ENCODE results near the gene ANTXR1. TPM values are rescaled to one million over a fixed set of nuclear protein-coding genes. Genes with fewer than 3 reads are reported as not detected.

Gene ANTXR1
- total and polyA plus RNA-seq, 2 donors = 4.4 to 7.3 TPM

- DNase-seq (ENCODE audit: low read depth in 6 of 9, low spot score in 9 of 9) = peak in 7 of 9 donors; percentile 13 to 62 (median 33)
- peak overlapping the region in 1 of 2 donors; percentile 69 for H3K27ac ChIP-seq (ENCODE audit: low read depth in 1 of 2, low read length in 1 of 2)
- 52% methylated on average over 20 of the region's 20 CpGs for WGBS
- no peaks in the 10 kb centered on the region for H3K36me3 ChIP-seq (ENCODE audit: control insufficient read depth in 2 of 2, insufficient read depth in 2 of 2, low read length in 1 of 2)
- H3K4me1 ChIP-seq (ENCODE audit: control insufficient read depth in 2 of 2, insufficient read depth in 2 of 2, low read length in 2 of 2) = peaks cover 0 to 10% of the 10 kb centered on the region in 2 donors
- H3K27me3 ChIP-seq (ENCODE audit: control insufficient read depth in 2 of 2, insufficient read depth in 1 of 2, low read length in 1 of 2) = no peaks in the 10 kb centered on the region
- no peak overlapping the region for H3K4me3 ChIP-seq (ENCODE audit: low read length in 2 of 2)
- no peaks in the 10 kb centered on the region for H3K9me3 ChIP-seq (ENCODE audit: control insufficient read depth in 2 of 2, insufficient read depth in 1 of 2, low read length in 1 of 2)
Observed at GRCh38 chr2:69177785-69178636, 165.0 kb downstream of the ANTXR1 start.

GRCh38 chr2:69178756-69179155, 165.8 kb downstream of the ANTXR1 start:
- Histone ChIP-seq H3K27ac (ENCODE audit: low read depth in 1 of 2, low read length in 1 of 2) (no peak overlapping the region), H3K9me3 (ENCODE audit: control insufficient read depth in 2 of 2, insufficient read depth in 1 of 2, low read length in 1 of 2) (no peaks in the 10 kb centered on the region), H3K27me3 (ENCODE audit: control insufficient read depth in 2 of 2, insufficient read depth in 1 of 2, low read length in 1 of 2) (no peaks in the 10 kb centered on the region), H3K4me3 (ENCODE audit: low read length in 2 of 2) (no peak overlapping the region), H3K4me1 (ENCODE audit: control insufficient read depth in 2 of 2, insufficient read depth in 2 of 2, low read length in 2 of 2) (peaks cover 0 to 10% of the 10 kb centered on the region in 2 donors), H3K36me3 (ENCODE audit: control insufficient read depth in 2 of 2, insufficient read depth in 2 of 2, low read length in 1 of 2) (no peaks in the 10 kb centered on the region)
- no peak for DNase-seq (ENCODE audit: low read depth in 6 of 9, low spot score in 9 of 9)
- 90% methylated on average over 3 of the region's 3 CpGs for WGBS

- Histone ChIP-seq H3K36me3 (ENCODE audit: control insufficient read depth in 2 of 2, insufficient read depth in 2 of 2, low read length in 1 of 2) (no peaks in the 10 kb centered on the region), H3K27ac (ENCODE audit: low read depth in 1 of 2, low read length in 1 of 2) (no peak overlapping the region), H3K27me3 (ENCODE audit: control insufficient read depth in 2 of 2, insufficient read depth in 1 of 2, low read length in 1 of 2) (no peaks in the 10 kb centered on the region), H3K9me3 (ENCODE audit: control insufficient read depth in 2 of 2, insufficient read depth in 1 of 2, low read length in 1 of 2) (no peaks in the 10 kb centered on the region), H3K4me1 (ENCODE audit: control insufficient read depth in 2 of 2, insufficient read depth in 2 of 2, low read length in 2 of 2) (peaks cover 0 to 14% of the 10 kb centered on the region in 2 donors), H3K4me3 (ENCODE audit: low read length in 2 of 2) (no peak overlapping the region)
- WGBS = 96% methylated on average over 1 of the region's 1 CpG
- DNase-seq (ENCODE audit: low read depth in 6 of 9, low spot score in 9 of 9) = no peak
Observed at GRCh38 chr2:69180227-69180626, 167.2 kb downstream of the ANTXR1 start.

- Histone ChIP-seq H3K27ac (ENCODE audit: low read depth in 1 of 2, low read length in 1 of 2) (no peak overlapping the region), H3K36me3 (ENCODE audit: control insufficient read depth in 2 of 2, insufficient read depth in 2 of 2, low read length in 1 of 2) (no peaks in the 10 kb centered on the region), H3K4me1 (ENCODE audit: control insufficient read depth in 2 of 2, insufficient read depth in 2 of 2, low read length in 2 of 2) (peaks cover 0 to 14% of the 10 kb centered on the region in 2 donors), H3K27me3 (ENCODE audit: control insufficient read depth in 2 of 2, insufficient read depth in 1 of 2, low read length in 1 of 2) (no peaks in the 10 kb centered on the region), H3K9me3 (ENCODE audit: control insufficient read depth in 2 of 2, insufficient read depth in 1 of 2, low read length in 1 of 2) (no peaks in the 10 kb centered on the region), H3K4me3 (ENCODE audit: low read length in 2 of 2) (no peak overlapping the region)
- no peak for DNase-seq (ENCODE audit: low read depth in 6 of 9, low spot score in 9 of 9)
- 98% methylated on average over 1 of the region's 1 CpG for WGBS
Observed at GRCh38 chr2:69180974-69181373, 168.0 kb downstream of the ANTXR1 start.

GRCh38 chr2:69181806-69182427, 168.9 kb downstream of the ANTXR1 start:
- no peak for DNase-seq (ENCODE audit: low read depth in 6 of 9, low spot score in 9 of 9)
- no peak overlapping the region for H3K4me3 ChIP-seq (ENCODE audit: low read length in 2 of 2)
- WGBS = 98% methylated on average over 13 of the region's 13 CpGs
- H3K27me3 ChIP-seq (ENCODE audit: control insufficient read depth in 2 of 2, insufficient read depth in 1 of 2, low read length in 1 of 2) = no peaks in the 10 kb centered on the region
- H3K36me3 ChIP-seq (ENCODE audit: control insufficient read depth in 2 of 2, insufficient read depth in 2 of 2, low read length in 1 of 2) = no peaks in the 10 kb centered on the region
- H3K4me1 ChIP-seq (ENCODE audit: control insufficient read depth in 2 of 2, insufficient read depth in 2 of 2, low read length in 2 of 2) = peaks cover 0 to 14% of the 10 kb centered on the region in 2 donors
- H3K9me3 ChIP-seq (ENCODE audit: control insufficient read depth in 2 of 2, insufficient read depth in 1 of 2, low read length in 1 of 2) = no peaks in the 10 kb centered on the region
- no peak overlapping the region for H3K27ac ChIP-seq (ENCODE audit: low read depth in 1 of 2, low read length in 1 of 2)

GRCh38 chr2:69183659-69184058, 170.7 kb downstream of the ANTXR1 start:
- Histone ChIP-seq H3K4me3 (ENCODE audit: low read length in 2 of 2) (no peak overlapping the region), H3K27ac (ENCODE audit: low read depth in 1 of 2, low read length in 1 of 2) (peak overlapping the region in 1 of 2 donors; percentile 45), H3K4me1 (ENCODE audit: control insufficient read depth in 2 of 2, insufficient read depth in 2 of 2, low read length in 2 of 2) (peaks cover 0 to 3% of the 10 kb centered on the region in 2 donors), H3K9me3 (ENCODE audit: control insufficient read depth in 2 of 2, insufficient read depth in 1 of 2, low read length in 1 of 2) (no peaks in the 10 kb centered on the region), H3K27me3 (ENCODE audit: control insufficient read depth in 2 of 2, insufficient read depth in 1 of 2, low read length in 1 of 2) (no peaks in the 10 kb centered on the region), H3K36me3 (ENCODE audit: control insufficient read depth in 2 of 2, insufficient read depth in 2 of 2, low read length in 1 of 2) (no peaks in the 10 kb centered on the region)
- WGBS = 96% methylated on average over 2 of the region's 2 CpGs
- no peak for DNase-seq (ENCODE audit: low read depth in 6 of 9, low spot score in 9 of 9)

- H3K27ac ChIP-seq (ENCODE audit: low read depth in 1 of 2, low read length in 1 of 2) = peak overlapping the region in 1 of 2 donors; percentile 71
- peak in 1 of 9 donors; percentile 20 for DNase-seq (ENCODE audit: low read depth in 6 of 9, low spot score in 9 of 9)
- no peaks in the 10 kb centered on the region for H3K36me3 ChIP-seq (ENCODE audit: control insufficient read depth in 2 of 2, insufficient read depth in 2 of 2, low read length in 1 of 2)
- H3K27me3 ChIP-seq (ENCODE audit: control insufficient read depth in 2 of 2, insufficient read depth in 1 of 2, low read length in 1 of 2) = no peaks in the 10 kb centered on the region
- no peaks in the 10 kb centered on the region for H3K9me3 ChIP-seq (ENCODE audit: control insufficient read depth in 2 of 2, insufficient read depth in 1 of 2, low read length in 1 of 2)
- WGBS = 92% methylated on average over 5 of the region's 5 CpGs
- no peak overlapping the region for H3K4me3 ChIP-seq (ENCODE audit: low read length in 2 of 2)
- H3K4me1 ChIP-seq (ENCODE audit: control insufficient read depth in 2 of 2, insufficient read depth in 2 of 2, low read length in 2 of 2) = peaks cover 0 to 3% of the 10 kb centered on the region in 2 donors
Observed at GRCh38 chr2:69184224-69184623, 171.2 kb downstream of the ANTXR1 start.

- H3K9me3 ChIP-seq (ENCODE audit: control insufficient read depth in 2 of 2, insufficient read depth in 1 of 2, low read length in 1 of 2) = no peaks in the 10 kb centered on the region
- H3K36me3 ChIP-seq (ENCODE audit: control insufficient read depth in 2 of 2, insufficient read depth in 2 of 2, low read length in 1 of 2) = no peaks in the 10 kb centered on the region
- DNase-seq (ENCODE audit: low read depth in 6 of 9, low spot score in 9 of 9) = no peak
- H3K27me3 ChIP-seq (ENCODE audit: control insufficient read depth in 2 of 2, insufficient read depth in 1 of 2, low read length in 1 of 2) = no peaks in the 10 kb centered on the region
- H3K4me3 ChIP-seq (ENCODE audit: low read length in 2 of 2) = no peak overlapping the region
- WGBS = 92% methylated on average over 7 of the region's 7 CpGs
- H3K27ac ChIP-seq (ENCODE audit: low read depth in 1 of 2, low read length in 1 of 2) = no peak overlapping the region
- peaks cover 0 to 3% of the 10 kb centered on the region in 2 donors for H3K4me1 ChIP-seq (ENCODE audit: control insufficient read depth in 2 of 2, insufficient read depth in 2 of 2, low read length in 2 of 2)
Observed at GRCh38 chr2:69185807-69186206, 172.8 kb downstream of the ANTXR1 start.

GRCh38 chr2:69186614-69187013, 173.6 kb downstream of the ANTXR1 start:
- Histone ChIP-seq H3K9me3 (ENCODE audit: control insufficient read depth in 2 of 2, insufficient read depth in 1 of 2, low read length in 1 of 2) (no peaks in the 10 kb centered on the region), H3K4me1 (ENCODE audit: control insufficient read depth in 2 of 2, insufficient read depth in 2 of 2, low read length in 2 of 2) (peaks cover 0 to 3% of the 10 kb centered on the region in 2 donors), H3K27ac (ENCODE audit: low read depth in 1 of 2, low read length in 1 of 2) (no peak overlapping the region), H3K27me3 (ENCODE audit: control insufficient read depth in 2 of 2, insufficient read depth in 1 of 2, low read length in 1 of 2) (no peaks in the 10 kb centered on the region), H3K4me3 (ENCODE audit: low read length in 2 of 2) (no peak overlapping the region), H3K36me3 (ENCODE audit: control insufficient read depth in 2 of 2, insufficient read depth in 2 of 2, low read length in 1 of 2) (no peaks in the 10 kb centered on the region)
- WGBS = 97% methylated on average over 3 of the region's 3 CpGs
- no peak for DNase-seq (ENCODE audit: low read depth in 6 of 9, low spot score in 9 of 9)
